ENCODE results near the gene LOXHD1.

The LOXHD1 gene

DNA sequence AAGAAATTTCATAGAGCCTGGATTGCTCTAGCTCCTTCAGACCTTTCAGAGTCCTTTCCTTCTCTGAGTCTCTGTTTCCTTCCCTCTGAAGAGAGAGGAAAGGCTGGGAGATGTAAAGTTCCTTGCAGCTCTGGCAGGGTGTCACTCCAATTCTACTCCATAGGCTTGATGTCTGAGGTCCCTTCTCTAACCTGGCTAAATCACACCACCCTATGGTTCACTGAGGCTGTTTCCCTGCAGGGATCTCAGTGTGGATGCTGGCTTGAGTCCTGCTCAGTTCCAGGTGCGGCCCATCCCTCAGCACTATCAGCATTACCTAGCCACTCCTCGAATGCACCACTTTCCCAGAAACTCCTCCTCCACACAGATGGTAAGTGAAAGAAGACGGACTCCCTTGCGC, 209.7 kb downstream of the LOXHD1 start:
- in situ Hi-C loops (cut with HindIII; ENCODE audit: low pct_ligation_motif_present, low pct_unique_long_range_greater_than_20kb, low sequenced_read_pairs) = no loop called here
- no peak for DNase-seq

DNA sequence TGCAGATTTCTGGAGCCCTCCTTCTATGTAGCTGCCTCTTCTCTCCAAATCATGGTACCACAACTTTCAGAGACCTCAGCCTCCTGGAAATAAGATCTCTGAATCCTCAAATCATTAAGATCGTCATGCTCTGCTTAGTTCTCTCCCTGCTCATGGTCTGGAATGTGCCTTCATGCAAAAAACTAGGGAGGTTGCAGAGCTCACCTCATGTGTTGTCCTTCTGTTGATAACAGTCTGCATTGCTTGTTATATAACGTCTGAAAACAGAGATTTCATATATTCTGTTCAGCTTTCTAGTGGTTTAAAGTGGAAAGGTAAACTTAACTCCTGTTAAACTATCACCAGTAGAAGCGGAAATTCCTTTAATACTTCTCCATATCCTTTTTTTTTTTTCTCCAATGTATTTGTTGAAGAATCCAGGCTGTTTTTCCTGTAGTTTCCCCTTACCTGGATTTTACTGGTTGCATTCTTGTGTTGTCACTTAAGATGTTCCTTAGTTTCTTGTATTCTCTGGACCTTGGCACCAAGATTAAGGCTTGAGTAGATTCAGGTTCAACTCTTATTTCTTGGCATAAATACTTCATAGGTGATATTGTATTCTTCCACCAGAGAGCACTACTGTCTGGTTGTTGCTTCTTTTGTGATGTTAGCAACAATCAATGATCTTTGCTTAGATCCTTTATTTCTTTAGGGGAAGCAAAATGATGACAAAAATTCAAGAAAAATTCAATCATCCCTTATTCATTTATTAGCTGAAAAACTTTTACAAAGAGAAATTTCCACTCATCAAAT, 211.3 kb downstream of the LOXHD1 start:
- DNase-seq = peak; percentile 3
- in situ Hi-C loops (cut with HindIII; ENCODE audit: low pct_ligation_motif_present, low pct_unique_long_range_greater_than_20kb, low sequenced_read_pairs) = no loop called here

DNA sequence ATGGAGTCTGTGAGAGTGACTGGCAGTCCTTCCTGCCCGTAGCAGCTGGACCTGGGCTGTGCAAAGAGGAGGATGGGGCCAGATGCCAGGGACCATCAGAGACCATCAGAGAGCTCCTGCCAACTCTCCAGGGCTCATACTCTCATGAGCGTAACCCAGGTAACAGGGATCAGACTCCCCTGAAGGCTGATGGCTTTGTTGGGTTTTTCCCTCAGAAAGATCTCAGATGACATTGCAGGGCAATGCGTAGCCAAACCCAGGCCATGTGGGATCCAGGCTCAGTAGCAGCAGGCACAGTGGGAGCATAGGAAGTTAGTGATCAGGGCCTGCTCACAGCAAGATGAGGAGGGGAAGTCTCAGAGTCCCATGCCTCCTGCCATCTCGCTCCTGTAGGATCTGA, 218.0 kb downstream of the LOXHD1 start:
- in situ Hi-C loops (cut with HindIII; ENCODE audit: low pct_ligation_motif_present, low pct_unique_long_range_greater_than_20kb, low sequenced_read_pairs) = no loop called here
- no peak for DNase-seq

DNA sequence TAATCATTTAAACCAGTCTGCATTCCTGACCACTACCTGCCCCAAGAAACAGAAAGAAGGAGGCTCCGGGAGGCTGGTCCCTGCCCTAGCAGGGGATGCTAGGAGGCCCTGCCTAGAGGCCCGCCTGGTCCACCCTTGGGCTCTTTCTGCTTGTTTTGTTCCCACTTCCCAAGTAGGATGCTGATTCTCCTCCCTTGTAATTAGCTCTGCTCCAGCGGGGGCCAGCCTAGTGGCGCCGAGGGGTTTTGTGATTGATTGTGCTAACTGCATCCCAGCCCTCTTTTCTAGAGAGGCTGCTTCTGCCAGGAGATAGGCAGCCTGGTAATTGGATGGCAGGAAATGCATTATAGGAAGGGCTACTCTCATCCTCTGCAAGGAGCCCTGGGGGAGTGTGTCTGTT, 220.0 kb downstream of the LOXHD1 start:
- in situ Hi-C loops (cut with HindIII; ENCODE audit: low pct_ligation_motif_present, low pct_unique_long_range_greater_than_20kb, low sequenced_read_pairs) = no loop called here

DNA sequence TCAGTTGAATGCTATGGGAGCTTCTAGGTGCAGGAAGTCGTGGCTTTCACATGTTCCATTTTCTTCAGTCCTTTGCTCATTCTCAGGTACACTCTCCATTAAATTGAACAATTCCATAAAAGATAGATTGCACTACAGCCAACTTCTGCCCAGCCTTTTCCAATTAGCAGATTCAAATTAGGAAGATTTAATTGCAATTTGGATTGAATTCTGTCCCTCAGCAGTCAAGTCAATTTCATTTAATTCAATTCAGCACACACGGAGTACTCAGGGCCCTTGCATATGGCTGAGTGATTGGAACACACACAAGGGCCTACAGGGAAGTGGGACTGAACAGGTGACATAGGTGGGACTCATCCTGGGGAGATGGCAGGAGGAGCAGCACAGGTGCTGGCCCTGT, 220.4 kb downstream of the LOXHD1 start:
- in situ Hi-C loops (cut with HindIII; ENCODE audit: low pct_ligation_motif_present, low pct_unique_long_range_greater_than_20kb, low sequenced_read_pairs) = no loop called here

More for the DNA sequence above, 220.0 kb downstream of the LOXHD1 start:
- no peak for DNase-seq

DNA sequence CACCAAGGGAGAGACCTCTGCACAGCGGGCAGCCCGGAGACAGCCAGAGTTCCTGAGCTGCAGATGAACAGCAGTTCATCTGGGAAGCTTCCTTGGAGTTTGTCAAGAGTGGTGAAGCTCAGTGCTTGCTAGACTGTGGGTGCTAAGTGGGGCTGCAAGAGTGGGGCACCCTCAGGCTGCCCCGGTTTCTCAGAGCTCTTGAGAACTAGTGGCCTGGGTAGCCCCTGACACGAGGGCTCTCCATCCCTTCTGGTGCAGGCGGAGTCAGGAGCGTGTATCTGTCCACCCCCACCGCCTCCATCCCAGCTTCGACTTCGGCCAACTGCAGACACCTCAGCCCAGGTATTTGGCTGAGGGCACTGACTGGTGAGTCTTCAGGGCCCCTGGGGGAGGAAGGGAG, 222.0 kb downstream of the LOXHD1 start:
- no peak for DNase-seq
- in situ Hi-C loops (cut with HindIII; ENCODE audit: low pct_ligation_motif_present, low pct_unique_long_range_greater_than_20kb, low sequenced_read_pairs) = no loop called here

More for the DNA sequence above, 220.4 kb downstream of the LOXHD1 start:
- no peak for DNase-seq

DNA sequence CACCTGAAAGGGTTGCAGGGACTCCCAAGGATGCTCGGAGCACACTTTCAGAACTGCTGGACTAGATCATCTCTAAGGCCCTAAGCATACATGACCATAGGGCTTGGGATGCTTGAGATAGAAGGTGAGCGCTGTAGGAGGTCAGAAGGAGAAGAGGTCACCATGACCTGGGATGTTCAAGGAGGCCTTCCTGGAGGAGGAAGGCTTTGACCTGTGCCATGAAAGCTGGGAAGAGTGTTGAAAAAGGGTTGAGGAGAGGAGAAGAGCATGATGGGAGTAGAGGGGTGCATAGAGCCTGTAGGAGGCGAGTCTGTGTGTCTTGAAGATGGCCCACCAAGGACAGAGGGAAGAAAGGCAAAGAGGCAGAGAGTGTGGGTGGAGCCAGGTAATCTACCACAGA, 222.4 kb downstream of the LOXHD1 start:
- no peak for DNase-seq
- in situ Hi-C loops (cut with HindIII; ENCODE audit: low pct_ligation_motif_present, low pct_unique_long_range_greater_than_20kb, low sequenced_read_pairs) = no loop called here

DNA sequence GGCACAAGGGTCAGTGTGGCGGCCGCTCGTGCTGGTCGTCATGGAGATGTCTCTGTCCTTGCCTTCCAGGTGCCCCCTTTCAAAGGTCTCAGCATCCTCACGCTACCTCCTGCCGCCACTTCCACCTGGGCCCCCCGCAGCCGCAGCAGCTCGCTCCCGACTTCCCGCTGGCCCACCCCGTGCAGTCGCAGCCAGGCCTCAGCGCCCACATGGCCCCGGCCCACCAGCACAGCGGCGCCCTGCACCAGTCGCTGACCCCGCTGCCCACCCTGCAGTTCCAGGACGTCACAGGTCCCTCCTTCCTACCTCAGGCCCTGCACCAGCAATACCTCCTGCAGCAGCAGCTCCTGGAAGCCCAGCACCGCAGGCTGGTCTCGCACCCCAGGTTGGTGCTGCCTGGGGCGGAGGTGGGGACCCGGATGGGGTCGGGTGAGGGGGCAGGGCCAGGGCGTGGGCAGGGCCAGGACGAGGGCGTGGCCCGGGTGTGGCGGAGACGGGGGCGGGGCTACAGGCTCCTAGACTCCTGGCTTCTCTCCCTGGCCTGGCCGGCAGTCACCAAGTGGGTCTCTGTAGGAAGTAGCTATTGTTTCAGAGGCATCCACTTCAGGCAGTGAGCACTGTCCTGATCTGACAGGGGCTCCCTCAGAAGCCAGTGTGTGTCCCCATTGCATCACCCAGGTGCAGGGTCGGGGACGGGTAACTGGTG, 223.7 kb downstream of the LOXHD1 start:
- DNase-seq = no peak
- in situ Hi-C loops (cut with HindIII; ENCODE audit: low pct_ligation_motif_present, low pct_unique_long_range_greater_than_20kb, low sequenced_read_pairs) = no loop called here

DNA sequence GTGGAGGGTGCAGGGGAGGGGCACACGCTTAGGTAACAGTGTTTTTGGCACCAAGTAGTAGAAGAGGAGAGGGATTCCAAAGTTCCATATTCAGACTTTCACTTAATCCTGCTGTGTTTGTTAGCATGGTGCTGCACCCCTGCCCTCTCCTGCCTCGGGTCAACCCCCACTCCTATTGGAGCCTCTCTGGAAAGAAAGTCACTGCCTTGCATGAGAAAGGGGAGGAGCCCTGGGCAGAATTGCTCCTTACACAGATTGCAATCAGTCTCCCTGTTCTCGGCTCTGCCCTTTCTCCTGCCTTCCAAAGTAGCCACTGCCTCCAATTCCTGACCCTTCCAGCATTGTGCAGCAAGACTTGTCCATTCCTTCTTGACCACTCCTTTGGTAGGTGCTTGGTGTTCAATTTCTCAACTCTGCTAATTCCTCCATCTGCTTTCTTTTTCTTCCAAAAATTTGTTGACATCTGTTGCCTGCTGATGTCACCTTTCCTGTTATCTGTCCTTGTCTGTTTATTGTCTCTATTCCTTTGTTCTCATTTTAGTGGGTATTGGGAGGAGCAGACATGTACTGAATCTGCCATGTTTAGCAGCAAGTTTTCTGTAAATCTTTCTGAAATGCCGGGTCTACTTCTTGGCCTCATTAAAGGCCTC, 225.4 kb downstream of the LOXHD1 start:
- in situ Hi-C loops (cut with HindIII; ENCODE audit: low pct_ligation_motif_present, low pct_unique_long_range_greater_than_20kb, low sequenced_read_pairs) = no loop called here
- no peak for DNase-seq

DNA sequence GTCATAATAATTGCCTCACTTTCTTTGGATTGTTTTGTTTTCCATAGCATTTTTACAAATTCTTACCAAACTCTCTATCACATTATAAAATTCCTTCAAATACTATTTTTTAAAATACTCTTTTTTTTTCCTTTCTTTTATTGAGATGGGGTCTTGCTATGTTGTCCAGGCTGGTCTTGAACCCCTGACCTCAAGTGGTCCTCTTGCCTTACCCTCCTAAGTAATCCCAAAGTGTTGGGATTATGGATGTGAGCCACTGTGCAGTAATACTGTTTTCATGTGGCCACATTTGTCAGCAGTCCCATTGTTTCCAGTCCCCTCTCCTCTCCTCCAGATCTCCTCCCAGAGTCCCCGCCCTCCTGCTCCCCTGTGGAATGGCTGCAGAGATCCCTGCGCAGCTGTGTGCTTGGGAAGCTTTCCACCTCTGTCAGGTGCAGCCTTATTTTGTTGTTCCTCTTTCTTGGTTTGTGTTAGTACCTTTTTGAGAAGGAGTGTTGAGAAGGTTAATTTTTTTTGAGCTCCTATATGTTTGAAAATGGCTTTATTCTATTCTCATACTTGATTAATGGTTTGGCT, 227.3 kb downstream of the LOXHD1 start:
- no peak for DNase-seq
- in situ Hi-C loops (cut with HindIII; ENCODE audit: low pct_ligation_motif_present, low pct_unique_long_range_greater_than_20kb, low sequenced_read_pairs) = no loop called here

DNA sequence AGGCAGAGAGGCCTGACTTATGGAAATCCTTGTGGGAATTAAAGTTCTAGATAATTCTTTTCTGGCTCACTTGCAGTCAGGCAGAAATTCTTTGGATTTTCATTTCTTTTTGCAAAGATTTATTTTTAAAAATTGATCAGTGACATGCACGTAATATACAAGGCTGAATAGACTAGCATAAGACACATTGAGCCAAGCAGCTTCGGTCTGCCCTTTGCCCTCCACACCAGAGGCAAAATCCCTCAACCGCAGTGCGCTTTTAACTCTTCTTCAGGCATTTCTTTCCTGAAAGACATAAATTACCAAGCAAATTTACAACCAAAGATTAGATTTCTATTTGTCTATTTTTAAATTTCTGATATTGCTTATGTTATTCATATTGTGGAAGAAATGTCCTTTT, 227.9 kb downstream of the LOXHD1 start:
- in situ Hi-C loops (cut with HindIII; ENCODE audit: low pct_ligation_motif_present, low pct_unique_long_range_greater_than_20kb, low sequenced_read_pairs) = no loop called here
- no peak for DNase-seq

DNA sequence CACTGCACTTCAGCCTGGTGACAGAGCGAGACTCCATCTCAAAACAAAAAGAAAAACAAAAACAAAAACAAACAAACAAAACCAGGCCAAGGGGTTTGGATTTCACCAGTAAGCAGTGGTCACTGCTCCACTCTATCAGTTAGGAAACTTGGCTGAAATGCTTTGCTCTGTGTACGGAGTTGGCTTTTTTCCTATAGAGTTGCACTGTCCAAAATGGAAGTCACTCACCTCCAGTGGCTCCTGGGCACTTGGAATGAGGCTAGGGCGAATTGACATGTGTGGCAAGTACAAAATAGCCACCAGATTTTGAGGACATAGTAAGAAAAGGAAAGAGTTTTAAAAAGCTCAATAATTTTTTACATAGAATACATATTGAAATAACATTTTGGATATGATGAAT, 228.7 kb downstream of the LOXHD1 start:
- in situ Hi-C loops (cut with HindIII; ENCODE audit: low pct_ligation_motif_present, low pct_unique_long_range_greater_than_20kb, low sequenced_read_pairs) = no loop called here
- no peak for DNase-seq

DNA sequence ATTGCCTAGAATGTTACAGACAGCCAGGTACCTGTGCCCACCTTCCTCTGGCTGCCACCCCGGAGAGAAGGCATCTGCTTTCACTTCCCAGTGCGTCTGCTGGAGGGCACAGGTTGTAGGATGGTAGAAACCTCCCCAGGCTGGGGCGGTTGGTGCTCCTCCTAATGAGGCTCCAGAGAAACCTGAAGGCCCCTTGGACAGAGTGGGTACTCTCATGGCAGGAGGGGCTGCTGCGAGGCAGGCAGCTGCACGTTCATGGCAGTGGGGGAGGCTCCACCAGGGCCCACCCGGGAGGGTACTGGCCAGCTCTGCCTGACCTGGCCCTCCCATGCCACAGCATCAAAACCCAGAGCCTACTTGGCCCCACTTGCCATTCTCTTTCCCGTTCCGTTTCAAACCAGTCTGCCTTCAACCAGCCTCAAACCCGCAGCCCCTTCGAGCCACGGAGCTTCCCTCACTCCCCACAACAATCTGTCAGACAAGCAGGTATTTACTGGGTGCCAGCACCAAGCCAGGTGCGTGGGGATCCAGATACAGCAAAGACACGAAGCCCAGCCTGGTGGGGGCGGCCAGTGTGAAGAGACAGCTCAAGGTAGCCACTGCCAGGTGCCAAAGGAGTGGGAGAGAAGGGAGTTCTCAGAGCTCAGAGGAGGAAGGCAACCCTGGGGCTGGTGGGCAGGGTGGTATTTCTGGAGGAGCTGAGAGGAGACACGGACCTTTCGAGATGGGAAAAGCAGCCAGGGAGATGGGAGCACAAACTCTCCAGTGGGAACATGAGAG, 229.6 kb downstream of the LOXHD1 start:
- in situ Hi-C loops (cut with HindIII; ENCODE audit: low pct_ligation_motif_present, low pct_unique_long_range_greater_than_20kb, low sequenced_read_pairs) = no loop called here

More for the DNA sequence above, 229.6 kb downstream of the LOXHD1 start:
- DNase-seq = no peak

Measured in ACHN (cell line).